Fibroblast of peridontal ligament (primary cell): ENCODE measurements around the gene SEPTIN5.

Experiments used
- DNase-seq: peaks from one replicate; pipeline ENCODE4 v3.0.0-alpha.2; 2010; ENCODE audit errors: extremely low read depth

Gene SEPTIN5

GRCh38 chr22:19760951-19761724, 46.8 kb downstream of the SEPTIN5 start:
- no peak for DNase-seq

- no peak for DNase-seq
Measured at GRCh38 chr22:19761725-19762567, 47.6 kb downstream of the SEPTIN5 start.

- no peak for DNase-seq
Measured at GRCh38 chr22:19762568-19763457, 48.5 kb downstream of the SEPTIN5 start.

GRCh38 chr22:19763458-19764298, 49.4 kb downstream of the SEPTIN5 start:
- DNase-seq: no peak

GRCh38 chr22:19764299-19764593, 49.9 kb downstream of the SEPTIN5 start:
- DNase-seq: no peak

- DNase-seq: no peak
Measured at GRCh38 chr22:19764636-19765476, 50.6 kb downstream of the SEPTIN5 start.

- DNase-seq: no peak
Measured at GRCh38 chr22:19765477-19766239, 51.4 kb downstream of the SEPTIN5 start.

- no peak for DNase-seq
Measured at GRCh38 chr22:19766240-19766510, 51.9 kb downstream of the SEPTIN5 start.

GRCh38 chr22:19766511-19767426, 52.5 kb downstream of the SEPTIN5 start:
- DNase-seq: no peak

- DNase-seq: no peak
Measured at GRCh38 chr22:19767427-19768341, 53.4 kb downstream of the SEPTIN5 start.

- no peak for DNase-seq
Measured at GRCh38 chr22:19769393-19769715, 55.1 kb downstream of the SEPTIN5 start.

GRCh38 chr22:19770349-19771220, 56.3 kb downstream of the SEPTIN5 start:
- no peak for DNase-seq

- no peak for DNase-seq
Measured at GRCh38 chr22:19772422-19772672, 58.0 kb downstream of the SEPTIN5 start.
